ENCODE measurements around the gene LRRC1. TPM values are rescaled to one million over a fixed set of nuclear protein-coding genes. Genes with fewer than 3 reads are reported as not detected.

LRRC1 gene
- total and polyA plus RNA-seq, 8 donors, result 8.6 to 16.4 (median 10.3) TPM

GRCh38 chr6:53752440-53752839, 42.4 kb upstream of the LRRC1 start:
- TF ChIP-seq CTCF (IDR thresholded peaks at IDR 0.05), result no peak
- no peaks in the 10 kb centered on the region for H3K4me1 ChIP-seq
- no peaks in the 10 kb centered on the region for H3K9me3 ChIP-seq
- DNase-seq (no peak), ATAC-seq (no peak)
- H3K4me3 ChIP-seq, result no peak overlapping the region
- intact Hi-C loops (cut with DNase I), result no loop called here
- no peaks in the 10 kb centered on the region for H3K27me3 ChIP-seq
- H3K36me3 ChIP-seq, result no peaks in the 10 kb centered on the region
- no peak overlapping the region for H3K27ac ChIP-seq

GRCh38 chr6:53752856-53753255, 41.9 kb upstream of the LRRC1 start:
- H3K9me3 ChIP-seq, result no peaks in the 10 kb centered on the region
- H3K4me3 ChIP-seq, result no peak overlapping the region
- DNase-seq (no peak), ATAC-seq (no peak)
- no peak overlapping the region for H3K27ac ChIP-seq
- H3K36me3 ChIP-seq, result no peaks in the 10 kb centered on the region
- no peaks in the 10 kb centered on the region for H3K4me1 ChIP-seq
- TF ChIP-seq CTCF (IDR thresholded peaks at IDR 0.05), result no peak
- intact Hi-C loops (cut with DNase I), result no loop called here
- no peaks in the 10 kb centered on the region for H3K27me3 ChIP-seq

GRCh38 chr6:53754330-53754729, 40.5 kb upstream of the LRRC1 start:
- H3K36me3 ChIP-seq, result no peaks in the 10 kb centered on the region
- DNase-seq (peak in 1 of 4 donors; percentile 38), ATAC-seq (peak; percentile 75)
- H3K4me3 ChIP-seq, result no peak overlapping the region
- H3K27me3 ChIP-seq, result no peaks in the 10 kb centered on the region
- H3K4me1 ChIP-seq, result no peaks in the 10 kb centered on the region
- intact Hi-C loops (cut with DNase I), result no loop called here
- H3K27ac ChIP-seq, result no peak overlapping the region
- no peaks in the 10 kb centered on the region for H3K9me3 ChIP-seq
- no peak for TF ChIP-seq CTCF (IDR thresholded peaks at IDR 0.05)

- Histone ChIP-seq H3K4me1 (no peaks in the 10 kb centered on the region), H3K4me3 (no peak overlapping the region), H3K36me3 (no peaks in the 10 kb centered on the region), H3K27me3 (no peaks in the 10 kb centered on the region), H3K9me3 (no peaks in the 10 kb centered on the region), H3K27ac (no peak overlapping the region)
- no peak for TF ChIP-seq CTCF (IDR thresholded peaks at IDR 0.05)
- intact Hi-C loops (cut with DNase I), result no loop called here
- ATAC-seq (no peak), DNase-seq (no peak)
These were observed 38.4 kb upstream of the LRRC1 start for GRCh38 chr6:53756396-53756795.

- Histone ChIP-seq H3K9me3 (no peaks in the 10 kb centered on the region), H3K4me3 (no peak overlapping the region), H3K27ac (no peak overlapping the region), H3K27me3 (no peaks in the 10 kb centered on the region), H3K4me1 (no peaks in the 10 kb centered on the region), H3K36me3 (no peaks in the 10 kb centered on the region)
- ATAC-seq, result no peak
- intact Hi-C loops (cut with DNase I), result no loop called here
- no peak for TF ChIP-seq CTCF (IDR thresholded peaks at IDR 0.05)
- DNase-seq, result no peak
These were observed 36.3 kb upstream of the LRRC1 start for GRCh38 chr6:53758496-53758895.

All from left lung (tissue), 10 donors.